ENCODE data around the gene SOST.

SOST gene

GRCh38 chr17:43740541-43740940 is 18.1 kb downstream of the SOST start:
- no peak for DNase-seq (ENCODE audit: extremely low read depth, low read depth)
- TF ChIP-seq, protein P1, sequence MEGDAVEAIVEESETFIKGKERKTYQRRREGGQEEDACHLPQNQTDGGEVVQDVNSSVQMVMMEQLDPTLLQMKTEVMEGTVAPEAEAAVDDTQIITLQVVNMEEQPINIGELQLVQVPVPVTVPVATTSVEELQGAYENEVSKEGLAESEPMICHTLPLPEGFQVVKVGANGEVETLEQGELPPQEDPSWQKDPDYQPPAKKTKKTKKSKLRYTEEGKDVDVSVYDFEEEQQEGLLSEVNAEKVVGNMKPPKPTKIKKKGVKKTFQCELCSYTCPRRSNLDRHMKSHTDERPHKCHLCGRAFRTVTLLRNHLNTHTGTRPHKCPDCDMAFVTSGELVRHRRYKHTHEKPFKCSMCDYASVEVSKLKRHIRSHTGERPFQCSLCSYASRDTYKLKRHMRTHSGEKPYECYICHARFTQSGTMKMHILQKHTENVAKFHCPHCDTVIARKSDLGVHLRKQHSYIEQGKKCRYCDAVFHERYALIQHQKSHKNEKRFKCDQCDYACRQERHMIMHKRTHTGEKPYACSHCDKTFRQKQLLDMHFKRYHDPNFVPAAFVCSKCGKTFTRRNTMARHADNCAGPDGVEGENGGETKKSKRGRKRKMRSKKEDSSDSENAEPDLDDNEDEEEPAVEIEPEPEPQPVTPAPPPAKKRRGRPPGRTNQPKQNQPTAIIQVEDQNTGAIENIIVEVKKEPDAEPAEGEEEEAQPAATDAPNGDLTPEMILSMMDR (IDR thresholded peaks at IDR 0.05; ENCODE audit: low read depth, low read length) = no peak

- no peak for DNase-seq (ENCODE audit: extremely low read depth, low read depth)
- TF ChIP-seq, protein P1 (IDR thresholded peaks at IDR 0.05; ENCODE audit: low read depth, low read length) = no peak
Measured at GRCh38 chr17:43737722-43738121, 20.9 kb downstream of the SOST start.

GRCh38 chr17:43736389-43736788 is 22.2 kb downstream of the SOST start:
- no peak for DNase-seq (ENCODE audit: extremely low read depth, low read depth)
- TF ChIP-seq, protein P1 (IDR thresholded peaks at IDR 0.05; ENCODE audit: low read depth, low read length) = no peak

DNA sequence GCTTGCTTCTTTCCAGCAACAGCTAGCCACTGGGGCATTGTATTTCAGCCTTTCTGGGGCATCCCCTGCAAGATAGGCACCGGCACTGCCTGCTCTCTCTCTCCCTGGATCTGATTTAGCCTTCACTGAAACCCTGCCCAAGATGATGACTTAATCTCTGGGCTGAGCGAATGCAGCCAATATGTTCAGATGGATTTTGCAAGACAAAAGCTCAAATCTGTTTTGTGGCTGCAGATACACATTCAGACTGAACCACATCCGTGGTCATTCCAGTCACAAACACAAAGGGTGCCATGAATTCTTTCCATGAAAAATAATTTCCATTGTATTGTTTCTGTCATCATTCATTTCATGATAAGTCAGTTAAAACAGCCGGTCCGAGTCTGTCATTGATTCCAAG is 24.2 kb downstream of the SOST start:
- DNase-seq (ENCODE audit: extremely low read depth, low read depth) = peak; percentile 77
- TF ChIP-seq, protein P1 (IDR thresholded peaks at IDR 0.05; ENCODE audit: low read depth, low read length) = no peak

DNA sequence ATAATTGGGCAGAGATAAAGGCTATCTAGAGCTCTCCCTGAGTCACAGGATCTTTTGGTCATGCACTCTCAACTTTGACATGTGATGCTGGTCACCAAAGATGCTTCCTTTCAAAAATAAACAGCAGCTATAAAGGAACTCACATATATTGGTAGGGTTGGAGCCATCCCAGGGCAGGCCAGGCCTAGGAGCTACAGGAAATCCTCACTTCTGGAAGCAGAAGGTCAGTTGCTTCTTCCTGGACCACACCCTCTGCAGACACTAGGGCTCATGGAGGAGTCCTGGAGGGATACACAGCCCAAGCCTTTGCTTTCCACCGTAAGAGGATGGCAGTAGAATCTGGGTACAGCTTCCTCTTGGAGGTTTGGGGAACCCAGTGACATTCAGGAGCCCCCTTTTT is 24.6 kb downstream of the SOST start:
- TF ChIP-seq, protein P1 (IDR thresholded peaks at IDR 0.05; ENCODE audit: low read depth, low read length) = no peak
- DNase-seq (ENCODE audit: extremely low read depth, low read depth) = no peak

DNA sequence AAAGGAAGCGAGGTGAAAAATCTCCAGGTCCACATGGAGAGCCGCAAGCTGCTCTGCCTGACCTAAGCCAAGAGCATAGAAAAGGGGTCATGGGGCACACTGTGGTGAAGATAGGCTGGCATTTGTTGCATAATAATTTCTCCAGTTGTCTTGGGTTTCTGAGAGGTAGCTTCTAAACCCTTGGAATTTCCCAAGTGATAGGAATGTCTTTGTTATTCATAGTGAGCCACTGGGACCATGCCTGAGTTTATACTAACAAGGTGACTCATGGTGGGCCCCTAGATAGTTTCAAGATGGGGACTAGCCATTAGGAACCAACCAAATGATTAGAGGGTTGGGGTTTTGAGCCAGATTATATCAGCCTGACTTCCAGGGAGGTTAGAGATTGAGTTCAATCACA is 25.6 kb downstream of the SOST start:
- DNase-seq (ENCODE audit: extremely low read depth, low read depth) = no peak
- TF ChIP-seq, protein P1 (IDR thresholded peaks at IDR 0.05; ENCODE audit: low read depth, low read length) = no peak

GRCh38 chr17:43728081-43728480 is 30.5 kb downstream of the SOST start:
- TF ChIP-seq, protein P1 (IDR thresholded peaks at IDR 0.05; ENCODE audit: low read depth, low read length) = no peak
- no peak for DNase-seq (ENCODE audit: extremely low read depth, low read depth)

All from AG09319 (cell line).